Upper lobe of left lung (tissue), 4 donors: ENCODE results near the gene SPATA6L.

Experiments
- EP300 ChIP-seq, 4 donors: sonication (generic); formaldehyde crosslinking; IDR thresholded peaks; one replicate each; pipeline ENCODE4 v1.5.1; 2017; ENCODE audit warnings: antibody characterized with exemption in 4 of 4, control low read depth in 2 of 4
- POLR2A ChIP-seq, 4 donors: fragments of 450-650 bp; IDR thresholded peaks; one replicate each; pipeline ENCODE4 v1.5.1; 2016 to 2017; ENCODE audit warnings: antibody characterized with exemption in 4 of 4, mild to moderate bottlenecking in 2 of 4
- POLR2AphosphoS5 ChIP-seq, 2 donors: sonication (generic); formaldehyde crosslinking; IDR thresholded peaks; one replicate each; pipeline ENCODE4 v1.5.1; 2017; ENCODE audit warnings: antibody characterized with exemption in 2 of 2
- TF ChIP-seq, protein P1 (sequence below), 6 experiments: fragments of 450-650 bp in 4 of 6; fragments of 200-600 bp in 2 of 6; sonication (generic) in 2 of 6; IDR thresholded peaks; one replicate each; pipeline ENCODE4 v1.5.1; 2016 to 2019; ENCODE audit warnings: antibody characterized with exemption in 6 of 6

DNA sequence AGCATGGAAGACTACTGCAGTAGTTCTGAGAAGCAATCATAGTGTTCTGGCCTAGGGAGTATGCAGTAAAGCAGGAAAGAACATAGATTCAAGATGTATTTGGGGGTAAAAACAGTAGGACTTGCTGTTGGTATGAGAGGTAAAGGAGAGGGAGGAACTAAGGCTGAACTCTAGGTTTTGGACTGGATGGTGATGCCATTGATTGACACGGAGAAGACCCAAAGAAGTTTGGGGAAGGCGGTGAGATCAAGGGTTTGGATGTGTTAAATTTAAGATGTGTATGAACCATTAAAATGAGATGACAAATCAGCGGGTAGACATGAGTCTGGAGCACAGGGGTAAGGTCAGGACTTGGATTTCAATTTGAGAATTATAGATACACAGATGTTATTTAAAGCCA lies 11.1 kb upstream of the SPATA6L start:
- TF ChIP-seq, protein P1, sequence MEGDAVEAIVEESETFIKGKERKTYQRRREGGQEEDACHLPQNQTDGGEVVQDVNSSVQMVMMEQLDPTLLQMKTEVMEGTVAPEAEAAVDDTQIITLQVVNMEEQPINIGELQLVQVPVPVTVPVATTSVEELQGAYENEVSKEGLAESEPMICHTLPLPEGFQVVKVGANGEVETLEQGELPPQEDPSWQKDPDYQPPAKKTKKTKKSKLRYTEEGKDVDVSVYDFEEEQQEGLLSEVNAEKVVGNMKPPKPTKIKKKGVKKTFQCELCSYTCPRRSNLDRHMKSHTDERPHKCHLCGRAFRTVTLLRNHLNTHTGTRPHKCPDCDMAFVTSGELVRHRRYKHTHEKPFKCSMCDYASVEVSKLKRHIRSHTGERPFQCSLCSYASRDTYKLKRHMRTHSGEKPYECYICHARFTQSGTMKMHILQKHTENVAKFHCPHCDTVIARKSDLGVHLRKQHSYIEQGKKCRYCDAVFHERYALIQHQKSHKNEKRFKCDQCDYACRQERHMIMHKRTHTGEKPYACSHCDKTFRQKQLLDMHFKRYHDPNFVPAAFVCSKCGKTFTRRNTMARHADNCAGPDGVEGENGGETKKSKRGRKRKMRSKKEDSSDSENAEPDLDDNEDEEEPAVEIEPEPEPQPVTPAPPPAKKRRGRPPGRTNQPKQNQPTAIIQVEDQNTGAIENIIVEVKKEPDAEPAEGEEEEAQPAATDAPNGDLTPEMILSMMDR (IDR thresholded peaks at IDR 0.05): no peak
- TF ChIP-seq POLR2AphosphoS5 (IDR thresholded peaks at IDR 0.05) (no peak), POLR2A (IDR thresholded peaks at IDR 0.05) (no peak), EP300 (IDR thresholded peaks at IDR 0.05) (no peak)
